HepG2 (cell line): ENCODE results near the gene STX2. TPM values are rescaled to one million over a fixed set of nuclear protein-coding genes. Genes with fewer than 3 reads are reported as not detected.
"Not testable (repeated sequence)": the region's sequence is repeated elsewhere in the genome, so short reads cannot be mapped to it uniquely, and the experiment has no call there.

Experiments used
- ATAC-seq: fragments of 200-7000 bp; cut with Tn5 transposase; 3 replicates; pipeline ENCODE4 v1.9.1; 2020; ENCODE audit warnings: mild to moderate bottlenecking, moderate library complexity
- BruUV-seq: library from RNA; stranded (reverse); fragments of 400-500 nt; replicated peaks from 2 replicates; lab custom pipeline; 2021; lab: Mats Ljungman, UMichigan
- CTCF ChIA-PET: fragments of 300-600 bp; formaldehyde crosslinking; extraction: SDS; loops from one replicate; lab custom pipeline; 2021; ENCODE audit warnings: low total read pairs, inconsistent platforms, low intra/inter-chr PET ratio; lab: Yijun Ruan, JAX
- POLR2A ChIA-PET: fragments of 350-600 bp; sonication (Branson Sonifier 250); formaldehyde crosslinking; loops from one replicate; lab custom pipeline; 2020; ENCODE audit warnings: antibody characterized with exemption, inconsistent platforms; lab: Yijun Ruan, JAX
- DNase-seq: peaks from one replicate; pipeline ENCODE4 v3.0.0-alpha.2; 2015; ENCODE audit warnings: low spot score
- FAIRE-seq: peaks from 3 replicates; lab custom pipeline; 2011; peaks lifted over from hg19 to GRCh38; lab: Jason Lieb, UNC
- H2AFZ ChIP-seq: one replicate; pipeline ENCODE4 v1.6.1; 2011; ENCODE audit warnings: low read length, inconsistent platforms
- H3K27ac ChIP-seq: fragments of 300-600 bp; 3 replicates; pipeline ENCODE4 v1.8.0; 2011; ENCODE audit warnings: mixed run types, mild to moderate bottlenecking, mixed read lengths, low read length, inconsistent platforms; ENCODE audit not compliant: insufficient read depth; ENCODE audit errors: extremely low read length
- H3K27me3 ChIP-seq, 2 experiments: fragments of 200-600 bp in 1 of 2; 2 replicates in 1 of 2; 3 replicates in 1 of 2; pipeline versions ENCODE4 v1.6.0 to v1.8.0; 2011; ENCODE audit warnings: low read length in 2 of 2, mild to moderate bottlenecking in 2 of 2, moderate library complexity in 2 of 2, inconsistent platforms in 1 of 2; ENCODE audit not compliant: insufficient read depth in 2 of 2, control insufficient read depth in 1 of 2
- H3K36me3 ChIP-seq, 2 experiments: fragments of 200-600 bp in 1 of 2; replicated peaks in 1 of 2; 2 replicates in 1 of 2; 3 replicates in 1 of 2; pipeline versions ENCODE4 v1.5.1 to v1.8.0; 2011; ENCODE audit warnings: low read length in 2 of 2, inconsistent platforms in 1 of 2; ENCODE audit not compliant: insufficient read depth in 2 of 2, control insufficient read depth in 1 of 2
- H3K4me1 ChIP-seq: 2 replicates; pipeline ENCODE4 v1.5.1; 2012; ENCODE audit warnings: low read length, inconsistent platforms; ENCODE audit not compliant: insufficient read depth
- H3K4me2 ChIP-seq: 2 replicates; pipeline ENCODE4 v1.6.0; 2011; ENCODE audit warnings: low read depth, low read length, inconsistent platforms
- H3K4me3 ChIP-seq, 3 experiments: fragments of 200-600 bp in 1 of 3; sonication (generic), shearing (Covaris generic) in 1 of 3; replicated peaks in 1 of 3; 2 replicates each; pipeline ENCODE4 v1.5.1; 2011 to 2016; ENCODE audit warnings: low read length in 3 of 3, inconsistent platforms in 2 of 3, low read depth in 2 of 3, mild to moderate bottlenecking in 2 of 3, control low read depth in 1 of 3, mixed read lengths in 1 of 3; ENCODE audit not compliant: insufficient read depth in 1 of 3
- H3K79me2 ChIP-seq: one replicate; pipeline ENCODE4 v1.6.1; 2011; ENCODE audit warnings: low read length, inconsistent platforms; ENCODE audit not compliant: insufficient read depth
- H3K9ac ChIP-seq: 2 replicates; pipeline ENCODE4 v1.6.0; 2011; ENCODE audit warnings: mild to moderate bottlenecking, low read depth, low read length, inconsistent platforms; ENCODE audit not compliant: insufficient read depth
- H3K9me3 ChIP-seq: 2 replicates; pipeline ENCODE4 v1.5.1; 2012; ENCODE audit warnings: mild to moderate bottlenecking, low read length
- H4K20me1 ChIP-seq: 2 replicates; pipeline ENCODE4 v1.6.0; 2011; ENCODE audit warnings: inconsistent platforms, mild to moderate bottlenecking, low read length, moderate library complexity; ENCODE audit not compliant: insufficient read depth
- HNRNPH1 ChIP-seq: fragments of 200-400 bp; formaldehyde crosslinking; optimal IDR thresholded peaks from 2 replicates; pipeline ENCODE3; 2017; ENCODE audit warnings: mild to moderate bottlenecking, low read depth, low read length
- ZBTB33 ChIP-seq: sonication (generic); formaldehyde crosslinking; IDR thresholded peaks from 2 replicates; pipeline ENCODE4 v1.4.0; 2020; ENCODE audit warnings: missing genetic modification reagents
- ZNF143 ChIP-seq: sonication (generic); formaldehyde crosslinking; IDR thresholded peaks from 2 replicates; pipeline ENCODE4 v1.4.0; 2020; ENCODE audit warnings: missing genetic modification reagents
- WGBS: methylation state at CpG from one replicate; pipeline ENCODE4 v1.1.6; 2017; ENCODE audit warnings: low lambda C conversion rate; 5-methylcytosine and 5-hydroxymethylcytosine counted together
- in situ Hi-C: cut with HindIII; loops from 2 replicates; pipeline ENCODE4 v1.10.0; 2017; ENCODE audit warnings: low pct_unique_long_range_greater_than_20kb; ENCODE audit not compliant: extremely low pct_ligation_motif_present
- intact Hi-C: fragments of 100-400 bp; cut with micrococcal nuclease; formaldehyde crosslinking; loops from one replicate; pipeline ENCODE4 v1.10.0; 2022; ENCODE audit not compliant: unreplicated experiment
- polyA plus RNA-seq, 8 experiments: library from polyadenylated mRNA; depleted of rRNA in 3 of 8; stranded (reverse) in 7 of 8; unstranded in 1 of 8; fragments of >200 nt; fragmentation: Illumina TruSeq in 4 of 8; extraction: Trizol in 4 of 8; gene quantifications; 2 replicates each; pipeline versions ENCODE4 v1.2.1 to v1.2.3, GENCODE V29; 2011 to 2016; ENCODE audit warnings: low read depth in 4 of 8, missing spikeins in 1 of 8, mixed read lengths in 1 of 8; ENCODE audit not compliant: insufficient read depth in 1 of 8
- total RNA-seq, 5 experiments: library from RNA; depleted of rRNA; stranded (reverse); fragments of >200 nt; fragmentation: Illumina TruSeq; extraction: Trizol; gene quantifications; 2 replicates each; pipeline ENCODE4 v1.2.3, GENCODE V29; 2016; ENCODE audit warnings: low read depth in 1 of 5

The STX2 gene
- total and polyA plus RNA-seq, 2 of the 13 experiments (the other 11 are each of a cell fraction or from before 2014, with no cell fraction given), result 13.4 to 25.1 TPM

- 0 out of 2 replicates have a peak, but pooled peaks have one; percentile 48 for TF ChIP-seq ZNF143 (CRISPR knock-in tag)
- TF ChIP-seq HNRNPH1, result no peak
- 0 out of 2 replicates have a peak, but pooled peaks have one; percentile 21 for TF ChIP-seq ZBTB33 (CRISPR knock-in tag)
Measured at GRCh38 chr12:130752692-130753230, 86.3 kb downstream of the STX2 start (continued).

DNA sequence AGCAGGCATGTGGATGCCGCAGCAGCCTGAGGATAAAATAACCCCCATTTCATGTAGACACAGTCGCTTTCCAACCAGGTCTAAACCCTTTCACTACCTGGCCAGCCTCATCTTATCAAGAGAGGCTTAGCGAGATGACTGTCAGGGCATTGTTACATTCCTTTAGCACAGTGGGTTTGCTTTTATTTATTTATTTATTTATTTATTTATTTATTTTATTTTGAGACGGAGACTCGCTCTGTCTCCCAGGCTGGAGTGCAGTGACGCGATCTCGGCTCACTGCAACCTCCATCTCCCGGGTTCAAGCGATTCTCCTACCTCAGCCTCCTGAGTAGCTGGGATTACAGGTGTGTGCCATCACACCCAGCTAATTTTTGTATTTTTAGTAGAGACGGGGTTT, 87.0 kb downstream of the STX2 start:
- in situ Hi-C loops, result not testable (repeated sequence)

More for the DNA sequence above, 87.0 kb downstream of the STX2 start:
- intact Hi-C loops, H3K9ac ChIP-seq, H4K20me1 ChIP-seq, H3K36me3 ChIP-seq, BruUV-seq, ATAC-seq, H3K4me3 ChIP-seq, FAIRE-seq, CTCF ChIA-PET, H3K27ac ChIP-seq, H3K4me2 ChIP-seq, H3K79me2 ChIP-seq, H2AFZ ChIP-seq, DNase-seq, H3K4me1 ChIP-seq, POLR2A ChIA-PET: not testable (repeated sequence)
- H3K27me3 ChIP-seq, result peaks cover 0 to 12% of the 10 kb centered on the region in 2 experiments; a peak in 1 of 5 replicates
- 50% methylated on average over 11 of the region's 11 CpGs for WGBS
- H3K9me3 ChIP-seq, result peaks cover 19% of the 10 kb centered on the region
